ENCODE data around the gene ENTHD1. TPM values are rescaled to one million over a fixed set of nuclear protein-coding genes. Genes with fewer than 3 reads are reported as not detected.
A peak's percentile ranks its signal among the peaks of the same experiment; 100 is the strongest.

ENTHD1 gene
- total RNA-seq, 2 experiments from 2014 or later: 0.47 TPM; not detected in 1

GRCh38 chr22:39910876-39911613 lies 17.5 kb upstream of the ENTHD1 start:
- intact Hi-C loops (cut with DNase I, micrococcal nuclease): loop anchor here in 1 of 2 experiments (1.0 kb wide), 1 partner anchor 10 kb away; the partner anchor contains the start of gene GRAP2
- peaks cover 96% of the 10 kb centered on the region for H3K4me1 Mint-ChIP-seq (ENCODE audit: low read depth)
- H3K27ac ChIP-seq (ENCODE audit: low read depth in 1 of 2, low read length in 2 of 2): peak overlapping the region in 1 of 2 donors; percentile 29
- H3K27ac Mint-ChIP-seq: no peak overlapping the region
- no peaks in the 10 kb centered on the region for H3K27me3 Mint-ChIP-seq
- no peaks in the 10 kb centered on the region for H3K9me3 Mint-ChIP-seq
- H3K4me3 Mint-ChIP-seq: peak overlapping the region; percentile 97
- peaks cover 9% of the 10 kb centered on the region for H3K36me3 ChIP-seq (ENCODE audit: insufficient read depth, low read length)
- ATAC-seq (ENCODE audit: poor library complexity) (peak; percentile 14), DNase-seq (peak in 3 of 14 experiments; percentile 17 to 75 (median 57))
- H3K27me3 ChIP-seq (ENCODE audit: control insufficient read depth in 1 of 2, insufficient read depth in 2 of 2, low read length in 2 of 2): no peaks in the 10 kb centered on the region
- TF ChIP-seq, protein P1, sequence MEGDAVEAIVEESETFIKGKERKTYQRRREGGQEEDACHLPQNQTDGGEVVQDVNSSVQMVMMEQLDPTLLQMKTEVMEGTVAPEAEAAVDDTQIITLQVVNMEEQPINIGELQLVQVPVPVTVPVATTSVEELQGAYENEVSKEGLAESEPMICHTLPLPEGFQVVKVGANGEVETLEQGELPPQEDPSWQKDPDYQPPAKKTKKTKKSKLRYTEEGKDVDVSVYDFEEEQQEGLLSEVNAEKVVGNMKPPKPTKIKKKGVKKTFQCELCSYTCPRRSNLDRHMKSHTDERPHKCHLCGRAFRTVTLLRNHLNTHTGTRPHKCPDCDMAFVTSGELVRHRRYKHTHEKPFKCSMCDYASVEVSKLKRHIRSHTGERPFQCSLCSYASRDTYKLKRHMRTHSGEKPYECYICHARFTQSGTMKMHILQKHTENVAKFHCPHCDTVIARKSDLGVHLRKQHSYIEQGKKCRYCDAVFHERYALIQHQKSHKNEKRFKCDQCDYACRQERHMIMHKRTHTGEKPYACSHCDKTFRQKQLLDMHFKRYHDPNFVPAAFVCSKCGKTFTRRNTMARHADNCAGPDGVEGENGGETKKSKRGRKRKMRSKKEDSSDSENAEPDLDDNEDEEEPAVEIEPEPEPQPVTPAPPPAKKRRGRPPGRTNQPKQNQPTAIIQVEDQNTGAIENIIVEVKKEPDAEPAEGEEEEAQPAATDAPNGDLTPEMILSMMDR (IDR thresholded peaks at IDR 0.05): no peak
- H3K4me1 ChIP-seq (ENCODE audit: insufficient read depth, low read length): peaks cover 83% of the 10 kb centered on the region
- H3K36me3 Mint-ChIP-seq (ENCODE audit: low read depth): peaks cover 68% of the 10 kb centered on the region
- H3K9me3 ChIP-seq (ENCODE audit: control insufficient read depth in 1 of 2, insufficient read depth in 1 of 2, low read length in 2 of 2): no peaks in the 10 kb centered on the region
- ChIA-PET CTCF (interaction anchor here (0.6 to 0.9 kb wide), 3 partner anchors 10 to 400 kb away, joined by 3 read pairs; no protein-coding TSS in a partner anchor), POLR2A (interaction anchor here (0.6 to 17.2 kb wide), 4 partner anchors 17 to 420 kb away, joined by 3 to 393 read pairs (median 7); partner anchors contain the start of gene TMA7B)
- H3K4me3 ChIP-seq (ENCODE audit: low read length): peak overlapping the region; percentile 39

DNA sequence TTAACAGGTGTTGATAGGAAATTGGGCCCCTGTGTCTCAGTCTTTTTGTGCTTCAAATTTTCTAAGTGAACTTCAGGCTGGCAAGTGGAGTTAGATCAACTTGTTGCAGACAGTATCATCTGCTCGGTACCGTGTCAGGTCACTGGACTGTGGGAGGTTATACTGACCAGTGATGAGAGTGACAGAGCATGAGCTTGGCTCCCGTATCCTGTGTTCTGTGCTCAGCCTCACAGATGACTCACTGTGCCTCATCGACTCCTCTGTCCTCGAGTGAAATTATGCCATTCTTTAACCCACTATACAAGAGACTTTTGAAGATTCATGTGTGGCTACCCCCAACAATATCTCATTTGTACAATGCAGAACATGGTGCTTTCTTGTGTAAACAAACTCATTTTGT lies 15.2 kb upstream of the ENTHD1 start:
- ATAC-seq (ENCODE audit: poor library complexity) (peak; percentile 45), DNase-seq (peak in 7 of 14 experiments; percentile 24 to 64 (median 59))
- Mint-ChIP-seq H3K4me1 (ENCODE audit: low read depth) (peaks cover 90% of the 10 kb centered on the region), H3K27me3 (no peaks in the 10 kb centered on the region), H3K27ac (no peak overlapping the region), H3K9me3 (no peaks in the 10 kb centered on the region), H3K4me3 (peak overlapping the region; percentile 97), H3K36me3 (ENCODE audit: low read depth) (peaks cover 70% of the 10 kb centered on the region)
- H3K4me1 ChIP-seq (ENCODE audit: insufficient read depth, low read length): peaks cover 66% of the 10 kb centered on the region
- intact Hi-C loops (cut with DNase I, micrococcal nuclease): loop anchor here (1.0 to 2.0 kb wide), 2 partner anchors 9 to 18 kb away; no protein-coding TSS in a partner anchor
- peak overlapping the region; percentile 70 for H3K4me3 ChIP-seq (ENCODE audit: low read length)
- H3K27me3 ChIP-seq (ENCODE audit: control insufficient read depth in 1 of 2, insufficient read depth in 2 of 2, low read length in 2 of 2): no peaks in the 10 kb centered on the region
- H3K27ac ChIP-seq (ENCODE audit: low read depth in 1 of 2, low read length in 2 of 2): peak overlapping the region; percentile 62 to 80
- peaks cover 4% of the 10 kb centered on the region for H3K36me3 ChIP-seq (ENCODE audit: insufficient read depth, low read length)
- ChIA-PET POLR2A (interaction anchor here (0.7 to 17.2 kb wide), 7 partner anchors 8 to 136 kb away, joined by 3 to 393 read pairs (median 10); partner anchors contain the start of gene GRAP2), CTCF (interaction anchor here (0.7 to 1.4 kb wide), 3 partner anchors 9 to 33 kb away, joined by 3 to 7 read pairs (median 4); no protein-coding TSS in a partner anchor)
- H3K9me3 ChIP-seq (ENCODE audit: control insufficient read depth in 1 of 2, insufficient read depth in 1 of 2, low read length in 2 of 2): no peaks in the 10 kb centered on the region
- TF ChIP-seq, protein P1 (IDR thresholded peaks at IDR 0.05): no peak

DNA sequence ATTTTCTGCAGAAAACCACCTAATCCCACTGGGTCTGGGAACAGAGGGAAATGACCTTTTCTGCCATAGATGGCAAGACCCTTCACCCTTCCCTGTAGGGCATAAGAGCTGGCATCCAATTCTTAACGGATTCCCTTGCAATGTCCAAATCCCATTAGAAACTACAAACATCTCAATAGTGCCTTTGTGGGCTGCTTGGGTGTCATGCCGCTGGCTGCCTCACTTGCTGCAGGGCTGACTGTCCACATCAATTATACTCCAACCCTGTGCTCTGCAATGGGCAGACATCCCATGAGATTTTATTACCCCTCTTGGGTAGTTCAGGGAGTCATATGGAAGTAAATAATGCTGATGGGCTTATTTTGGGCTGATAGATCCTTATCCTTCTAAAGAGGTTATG lies 14.6 kb upstream of the ENTHD1 start:
- peaks cover 84% of the 10 kb centered on the region for H3K4me1 Mint-ChIP-seq (ENCODE audit: low read depth)
- Histone ChIP-seq H3K36me3 (ENCODE audit: insufficient read depth, low read length) (peaks cover 3% of the 10 kb centered on the region), H3K4me3 (ENCODE audit: low read length) (peak overlapping the region; percentile 70), H3K27me3 (ENCODE audit: control insufficient read depth in 1 of 2, insufficient read depth in 2 of 2, low read length in 2 of 2) (no peaks in the 10 kb centered on the region), H3K4me1 (ENCODE audit: insufficient read depth, low read length) (peaks cover 60% of the 10 kb centered on the region), H3K9me3 (ENCODE audit: control insufficient read depth in 1 of 2, insufficient read depth in 1 of 2, low read length in 2 of 2) (no peaks in the 10 kb centered on the region), H3K27ac (ENCODE audit: low read depth in 1 of 2, low read length in 2 of 2) (peak overlapping the region; percentile 62 to 80)
- no peaks in the 10 kb centered on the region for H3K27me3 Mint-ChIP-seq
- peak overlapping the region; percentile 97 for H3K4me3 Mint-ChIP-seq
- H3K9me3 Mint-ChIP-seq: no peaks in the 10 kb centered on the region
- H3K36me3 Mint-ChIP-seq (ENCODE audit: low read depth): peaks cover 70% of the 10 kb centered on the region
- ChIA-PET POLR2A (interaction anchor here (0.7 to 17.2 kb wide), 6 partner anchors 8 to 38 kb away, joined by 3 to 393 read pairs (median 8); partner anchors contain the start of gene GRAP2), CTCF (interaction anchor here (0.7 to 3.7 kb wide), 3 partner anchors 9 to 33 kb away, joined by 3 to 12 read pairs (median 4); no protein-coding TSS in a partner anchor)
- DNase-seq (peak in 1 of 14 experiments; percentile 21), ATAC-seq (ENCODE audit: poor library complexity) (no peak)
- TF ChIP-seq, protein P1 (IDR thresholded peaks at IDR 0.05): no peak
- no peak overlapping the region for H3K27ac Mint-ChIP-seq
- intact Hi-C loops (cut with DNase I, micrococcal nuclease): loop anchor here in 1 of 2 experiments (2.0 kb wide), 1 partner anchor 19 kb away; no protein-coding TSS in a partner anchor

Data from CD4-positive, alpha-beta T cell (primary cell).